ENCODE measurements around the gene INHBB.
"Not testable (repeated sequence)": the region's sequence is repeated elsewhere in the genome, so short reads cannot be mapped to it uniquely, and the experiment has no call there.

INHBB gene

GRCh38 chr2:120316071-120316470 lies 29.9 kb upstream of the INHBB start:
- H3K9me3 ChIP-seq (ENCODE audit: control insufficient read depth, low read length): no peaks in the 10 kb centered on the region
- no peak overlapping the region for H3K4me3 ChIP-seq (ENCODE audit: insufficient read depth, low read depth, low read length)
- no peaks in the 10 kb centered on the region for H3K4me1 ChIP-seq (ENCODE audit: control insufficient read depth, insufficient read depth, low read length)
- 90 to 92% methylated on average over 5 of the region's 5 CpGs for WGBS, 2 experiments
- peaks cover 18% of the 10 kb centered on the region for H3K27me3 ChIP-seq (ENCODE audit: control insufficient read depth, insufficient read depth, low read length, poor library complexity, severe bottlenecking)
- no peaks in the 10 kb centered on the region for H3K36me3 ChIP-seq (ENCODE audit: control insufficient read depth, insufficient read depth, low read length)
- no peak overlapping the region for H3K27ac ChIP-seq (ENCODE audit: insufficient read depth, low read depth, low read length, poor library complexity, severe bottlenecking)

- H3K4me3 ChIP-seq (ENCODE audit: insufficient read depth, low read depth, low read length): no peak overlapping the region
- H3K9me3 ChIP-seq (ENCODE audit: control insufficient read depth, low read length): no peaks in the 10 kb centered on the region
- no peaks in the 10 kb centered on the region for H3K4me1 ChIP-seq (ENCODE audit: control insufficient read depth, insufficient read depth, low read length)
- 84% methylated on average over 15 of the region's 15 CpGs for WGBS, 2 experiments
- peaks cover 18% of the 10 kb centered on the region for H3K27me3 ChIP-seq (ENCODE audit: control insufficient read depth, insufficient read depth, low read length, poor library complexity, severe bottlenecking)
- H3K36me3 ChIP-seq (ENCODE audit: control insufficient read depth, insufficient read depth, low read length): no peaks in the 10 kb centered on the region
- no peak overlapping the region for H3K27ac ChIP-seq (ENCODE audit: insufficient read depth, low read depth, low read length, poor library complexity, severe bottlenecking)
These were observed 29.3 kb upstream of the INHBB start for GRCh38 chr2:120316528-120317179.

GRCh38 chr2:120317180-120317533 lies 28.8 kb upstream of the INHBB start:
- Histone ChIP-seq H3K27ac (ENCODE audit: insufficient read depth, low read depth, low read length, poor library complexity, severe bottlenecking) (no peak overlapping the region), H3K9me3 (ENCODE audit: control insufficient read depth, low read length) (no peaks in the 10 kb centered on the region), H3K27me3 (ENCODE audit: control insufficient read depth, insufficient read depth, low read length, poor library complexity, severe bottlenecking) (peaks cover 18% of the 10 kb centered on the region), H3K4me1 (ENCODE audit: control insufficient read depth, insufficient read depth, low read length) (no peaks in the 10 kb centered on the region), H3K36me3 (ENCODE audit: control insufficient read depth, insufficient read depth, low read length) (no peaks in the 10 kb centered on the region), H3K4me3 (ENCODE audit: insufficient read depth, low read depth, low read length) (no peak overlapping the region)

- no peaks in the 10 kb centered on the region for H3K36me3 ChIP-seq (ENCODE audit: control insufficient read depth, insufficient read depth, low read length)
- 93 to 96% methylated on average over 8 of the region's 8 CpGs for WGBS, 2 experiments
These were observed 28.0 kb upstream of the INHBB start for GRCh38 chr2:120317916-120318315.

GRCh38 chr2:120318626-120319025 lies 27.3 kb upstream of the INHBB start:
- 77 to 80% methylated on average over 8 of the region's 8 CpGs for WGBS, 2 experiments
- no peak overlapping the region for H3K4me3 ChIP-seq (ENCODE audit: insufficient read depth, low read depth, low read length)
- H3K27ac ChIP-seq (ENCODE audit: insufficient read depth, low read depth, low read length, poor library complexity, severe bottlenecking): no peak overlapping the region
- H3K4me1 ChIP-seq (ENCODE audit: control insufficient read depth, insufficient read depth, low read length): no peaks in the 10 kb centered on the region
- H3K9me3 ChIP-seq (ENCODE audit: control insufficient read depth, low read length): no peaks in the 10 kb centered on the region
- H3K27me3 ChIP-seq (ENCODE audit: control insufficient read depth, insufficient read depth, low read length, poor library complexity, severe bottlenecking): peaks cover 13% of the 10 kb centered on the region
- no peaks in the 10 kb centered on the region for H3K36me3 ChIP-seq (ENCODE audit: control insufficient read depth, insufficient read depth, low read length)

More at GRCh38 chr2:120317916-120318315, 28.0 kb upstream of the INHBB start:
- Histone ChIP-seq H3K4me1 (ENCODE audit: control insufficient read depth, insufficient read depth, low read length) (no peaks in the 10 kb centered on the region), H3K4me3 (ENCODE audit: insufficient read depth, low read depth, low read length) (no peak overlapping the region), H3K27ac (ENCODE audit: insufficient read depth, low read depth, low read length, poor library complexity, severe bottlenecking) (no peak overlapping the region), H3K9me3 (ENCODE audit: control insufficient read depth, low read length) (no peaks in the 10 kb centered on the region), H3K27me3 (ENCODE audit: control insufficient read depth, insufficient read depth, low read length, poor library complexity, severe bottlenecking) (peaks cover 18% of the 10 kb centered on the region)

- Histone ChIP-seq H3K4me1 (ENCODE audit: control insufficient read depth, insufficient read depth, low read length) (no peaks in the 10 kb centered on the region), H3K9me3 (ENCODE audit: control insufficient read depth, low read length) (no peaks in the 10 kb centered on the region), H3K27me3 (ENCODE audit: control insufficient read depth, insufficient read depth, low read length, poor library complexity, severe bottlenecking) (peaks cover 8% of the 10 kb centered on the region), H3K36me3 (ENCODE audit: control insufficient read depth, insufficient read depth, low read length) (no peaks in the 10 kb centered on the region), H3K4me3 (ENCODE audit: insufficient read depth, low read depth, low read length) (no peak overlapping the region), H3K27ac (ENCODE audit: insufficient read depth, low read depth, low read length, poor library complexity, severe bottlenecking) (no peak overlapping the region)
- WGBS, 2 experiments: 89 to 92% methylated on average over 10 of the region's 10 CpGs
These were observed 26.8 kb upstream of the INHBB start for GRCh38 chr2:120319123-120319522.

- peaks cover 2% of the 10 kb centered on the region for H3K27me3 ChIP-seq (ENCODE audit: control insufficient read depth, insufficient read depth, low read length, poor library complexity, severe bottlenecking)
- H3K36me3 ChIP-seq (ENCODE audit: control insufficient read depth, insufficient read depth, low read length): no peaks in the 10 kb centered on the region
- 89 to 91% methylated on average over 18 of the region's 18 CpGs for WGBS, 2 experiments
- no peak overlapping the region for H3K27ac ChIP-seq (ENCODE audit: insufficient read depth, low read depth, low read length, poor library complexity, severe bottlenecking)
- H3K4me1 ChIP-seq (ENCODE audit: control insufficient read depth, insufficient read depth, low read length): no peaks in the 10 kb centered on the region
- no peak overlapping the region for H3K4me3 ChIP-seq (ENCODE audit: insufficient read depth, low read depth, low read length)
- H3K9me3 ChIP-seq (ENCODE audit: control insufficient read depth, low read length): no peaks in the 10 kb centered on the region
These were observed 26.1 kb upstream of the INHBB start for GRCh38 chr2:120319686-120320317.

GRCh38 chr2:120320318-120320851 lies 25.6 kb upstream of the INHBB start:
- Histone ChIP-seq H3K4me1 (ENCODE audit: control insufficient read depth, insufficient read depth, low read length) (no peaks in the 10 kb centered on the region), H3K27ac (ENCODE audit: insufficient read depth, low read depth, low read length, poor library complexity, severe bottlenecking) (no peak overlapping the region), H3K4me3 (ENCODE audit: insufficient read depth, low read depth, low read length) (no peak overlapping the region), H3K27me3 (ENCODE audit: control insufficient read depth, insufficient read depth, low read length, poor library complexity, severe bottlenecking) (no peaks in the 10 kb centered on the region), H3K36me3 (ENCODE audit: control insufficient read depth, insufficient read depth, low read length) (no peaks in the 10 kb centered on the region), H3K9me3 (ENCODE audit: control insufficient read depth, low read length) (no peaks in the 10 kb centered on the region)
- WGBS, 2 experiments: 86 to 89% methylated on average over 10 of the region's 10 CpGs

- 89 to 91% methylated on average over 5 of the region's 5 CpGs for WGBS, 2 experiments
- H3K27me3 ChIP-seq (ENCODE audit: control insufficient read depth, insufficient read depth, low read length, poor library complexity, severe bottlenecking); H3K4me3 ChIP-seq (ENCODE audit: insufficient read depth, low read depth, low read length); H3K9me3 ChIP-seq (ENCODE audit: control insufficient read depth, low read length); H3K27ac ChIP-seq (ENCODE audit: insufficient read depth, low read depth, low read length, poor library complexity, severe bottlenecking); H3K36me3 ChIP-seq (ENCODE audit: control insufficient read depth, insufficient read depth, low read length); H3K4me1 ChIP-seq (ENCODE audit: control insufficient read depth, insufficient read depth, low read length): not testable (repeated sequence)
These were observed 24.9 kb upstream of the INHBB start for GRCh38 chr2:120320887-120321556.

- Histone ChIP-seq H3K27me3 (ENCODE audit: control insufficient read depth, insufficient read depth, low read length, poor library complexity, severe bottlenecking) (no peaks in the 10 kb centered on the region), H3K4me3 (ENCODE audit: insufficient read depth, low read depth, low read length) (no peak overlapping the region), H3K9me3 (ENCODE audit: control insufficient read depth, low read length) (no peaks in the 10 kb centered on the region), H3K27ac (ENCODE audit: insufficient read depth, low read depth, low read length, poor library complexity, severe bottlenecking) (no peak overlapping the region), H3K36me3 (ENCODE audit: control insufficient read depth, insufficient read depth, low read length) (no peaks in the 10 kb centered on the region), H3K4me1 (ENCODE audit: control insufficient read depth, insufficient read depth, low read length) (no peaks in the 10 kb centered on the region)
- 91 to 93% methylated on average over 10 of the region's 10 CpGs for WGBS, 2 experiments
These were observed 24.1 kb upstream of the INHBB start for GRCh38 chr2:120321721-120322284.
